ENCODE results near the gene EIF4G3. TPM values are rescaled to one million over a fixed set of nuclear protein-coding genes. Genes with fewer than 3 reads are reported as not detected.

EIF4G3 gene
- total and polyA plus RNA-seq, 10 of the 15 experiments (the other 5 are each of a cell fraction or from before 2014, with no cell fraction given): 7.4 to 45.1 (median 29.1) TPM

GRCh38 chr1:20962576-20963258 is 214.0 kb downstream of the EIF4G3 start (continued):
- TF ChIP-seq, protein P1, sequence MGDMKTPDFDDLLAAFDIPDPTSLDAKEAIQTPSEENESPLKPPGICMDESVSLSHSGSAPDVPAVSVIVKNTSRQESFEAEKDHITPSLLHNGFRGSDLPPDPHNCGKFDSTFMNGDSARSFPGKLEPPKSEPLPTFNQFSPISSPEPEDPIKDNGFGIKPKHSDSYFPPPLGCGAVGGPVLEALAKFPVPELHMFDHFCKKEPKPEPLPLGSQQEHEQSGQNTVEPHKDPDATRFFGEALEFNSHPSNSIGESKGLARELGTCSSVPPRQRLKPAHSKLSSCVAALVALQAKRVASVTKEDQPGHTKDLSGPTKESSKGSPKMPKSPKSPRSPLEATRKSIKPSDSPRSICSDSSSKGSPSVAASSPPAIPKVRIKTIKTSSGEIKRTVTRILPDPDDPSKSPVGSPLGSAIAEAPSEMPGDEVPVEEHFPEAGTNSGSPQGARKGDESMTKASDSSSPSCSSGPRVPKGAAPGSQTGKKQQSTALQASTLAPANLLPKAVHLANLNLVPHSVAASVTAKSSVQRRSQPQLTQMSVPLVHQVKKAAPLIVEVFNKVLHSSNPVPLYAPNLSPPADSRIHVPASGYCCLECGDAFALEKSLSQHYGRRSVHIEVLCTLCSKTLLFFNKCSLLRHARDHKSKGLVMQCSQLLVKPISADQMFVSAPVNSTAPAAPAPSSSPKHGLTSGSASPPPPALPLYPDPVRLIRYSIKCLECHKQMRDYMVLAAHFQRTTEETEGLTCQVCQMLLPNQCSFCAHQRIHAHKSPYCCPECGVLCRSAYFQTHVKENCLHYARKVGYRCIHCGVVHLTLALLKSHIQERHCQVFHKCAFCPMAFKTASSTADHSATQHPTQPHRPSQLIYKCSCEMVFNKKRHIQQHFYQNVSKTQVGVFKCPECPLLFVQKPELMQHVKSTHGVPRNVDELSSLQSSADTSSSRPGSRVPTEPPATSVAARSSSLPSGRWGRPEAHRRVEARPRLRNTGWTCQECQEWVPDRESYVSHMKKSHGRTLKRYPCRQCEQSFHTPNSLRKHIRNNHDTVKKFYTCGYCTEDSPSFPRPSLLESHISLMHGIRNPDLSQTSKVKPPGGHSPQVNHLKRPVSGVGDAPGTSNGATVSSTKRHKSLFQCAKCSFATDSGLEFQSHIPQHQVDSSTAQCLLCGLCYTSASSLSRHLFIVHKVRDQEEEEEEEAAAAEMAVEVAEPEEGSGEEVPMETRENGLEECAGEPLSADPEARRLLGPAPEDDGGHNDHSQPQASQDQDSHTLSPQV (IDR thresholded peaks at IDR 0.05): no peak
- no peak for TF ChIP-seq ASH2L (IDR thresholded peaks at IDR 0.05; ENCODE audit: borderline replicate concordance, low read depth)
- TF ChIP-seq YY1 (IDR thresholded peaks at IDR 0.05; ENCODE audit: low read depth, low read length): no peak
- TF ChIP-seq ELK1 (IDR thresholded peaks at IDR 0.05; ENCODE audit: low read depth, low read length): no peak
- no peak for TF ChIP-seq ZNF274 (IDR thresholded peaks at IDR 0.05; ENCODE audit: insufficient read depth, insufficient read length)

DNA sequence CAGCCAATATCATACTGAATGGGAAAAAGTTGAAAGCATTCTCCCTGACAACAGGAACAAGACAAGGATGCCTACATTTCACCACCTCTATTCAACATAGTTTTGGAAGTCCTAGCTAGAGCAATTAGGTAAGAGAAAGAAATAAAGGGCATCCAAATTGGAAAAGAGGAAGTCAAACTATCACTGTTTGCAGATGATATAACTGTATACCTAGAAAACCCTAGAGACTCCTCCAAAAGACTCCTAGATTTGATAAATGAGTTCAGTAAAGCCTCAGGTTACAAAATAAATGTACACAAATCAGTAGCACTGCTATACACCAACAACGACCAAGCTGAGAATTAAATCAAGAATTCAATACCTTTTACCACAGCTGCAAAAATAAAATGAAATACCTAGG is 218.3 kb downstream of the EIF4G3 start:
- no peak overlapping the region for H2AFZ ChIP-seq (ENCODE audit: control insufficient read depth, low read depth, low read length)
- no peaks in the 10 kb centered on the region; a peak in 1 of 4 replicates for H3K36me3 ChIP-seq (ENCODE audit: control insufficient read depth in 2 of 2, insufficient read depth in 2 of 2, low read length in 1 of 2)
- H3K9ac ChIP-seq (ENCODE audit: control insufficient read depth, insufficient read depth, low read length): no peak overlapping the region
- H4K20me1 ChIP-seq (ENCODE audit: control insufficient read depth, insufficient read depth): no peaks in the 10 kb centered on the region
- H3K27ac ChIP-seq (ENCODE audit: control insufficient read depth, insufficient read depth): no peak overlapping the region
- no peak for ATAC-seq
- FAIRE-seq: no peak
- no peaks in the 10 kb centered on the region for H3K4me1 ChIP-seq (ENCODE audit: control insufficient read depth, insufficient read depth, low read length)
- intact Hi-C loops (cut with micrococcal nuclease; ENCODE audit: unreplicated experiment): no loop called here
- ChIA-PET POLR2A (no interaction called here), CTCF (no interaction called here), RAD21 (ENCODE audit: unreplicated experiment) (no interaction called here), SMC1A (ENCODE audit: uncharacterized antibody, unreplicated experiment) (no interaction called here)
- WGBS (ENCODE audit: insufficient coverage, insufficient replicate concordance, low lambda C conversion rate, missing lambda C conversion rate): 56% methylated on average over 1 of the region's 1 CpG
- no peaks in the 10 kb centered on the region; the same call in 1 of the 2 replicates for H3K79me2 ChIP-seq (ENCODE audit: control insufficient read depth, insufficient read depth, low read length)
- in situ Hi-C loops (cut with MboI): no loop called here
- H3K9me3 ChIP-seq (replicated peaks; ENCODE audit: control insufficient read depth, insufficient read depth, low read length): no peaks in the 10 kb centered on the region
- no peaks in the 10 kb centered on the region for H3K27me3 ChIP-seq (replicated peaks in 1 of 2; ENCODE audit: control insufficient read depth in 2 of 2, insufficient read depth in 2 of 2, low read length in 1 of 2)
- no peak overlapping the region for H3K4me3 ChIP-seq
- no TSS peak for BruUV-seq (replicated peaks)
- DNase-seq (ENCODE audit: low read depth, low spot score): no peak
- H3K4me2 ChIP-seq (ENCODE audit: control insufficient read depth, insufficient read depth): no peak overlapping the region
- TF ChIP-seq BMI1 (IDR thresholded peaks at IDR 0.05; ENCODE audit: borderline replicate concordance) (no peak), SPI1 (IDR thresholded peaks at IDR 0.05; ENCODE audit: borderline replicate concordance, insufficient read depth, low read depth, low read length) (peak; percentile 55; the same call in 1 of the 2 replicates), ATF3 (IDR thresholded peaks at IDR 0.05; ENCODE audit: borderline replicate concordance, extremely low read depth, low read depth, low read length) (no peak), TCF12 (IDR thresholded peaks at IDR 0.05; ENCODE audit: low read depth, low read length) (no peak), TCF7 (IDR thresholded peaks at IDR 0.05; ENCODE audit: borderline replicate concordance) (no peak), SUPT20H (IDR thresholded peaks at IDR 0.05; ENCODE audit: borderline replicate concordance, control insufficient read depth, low read depth, low read length) (no peak)
- TF ChIP-seq, protein P2, sequence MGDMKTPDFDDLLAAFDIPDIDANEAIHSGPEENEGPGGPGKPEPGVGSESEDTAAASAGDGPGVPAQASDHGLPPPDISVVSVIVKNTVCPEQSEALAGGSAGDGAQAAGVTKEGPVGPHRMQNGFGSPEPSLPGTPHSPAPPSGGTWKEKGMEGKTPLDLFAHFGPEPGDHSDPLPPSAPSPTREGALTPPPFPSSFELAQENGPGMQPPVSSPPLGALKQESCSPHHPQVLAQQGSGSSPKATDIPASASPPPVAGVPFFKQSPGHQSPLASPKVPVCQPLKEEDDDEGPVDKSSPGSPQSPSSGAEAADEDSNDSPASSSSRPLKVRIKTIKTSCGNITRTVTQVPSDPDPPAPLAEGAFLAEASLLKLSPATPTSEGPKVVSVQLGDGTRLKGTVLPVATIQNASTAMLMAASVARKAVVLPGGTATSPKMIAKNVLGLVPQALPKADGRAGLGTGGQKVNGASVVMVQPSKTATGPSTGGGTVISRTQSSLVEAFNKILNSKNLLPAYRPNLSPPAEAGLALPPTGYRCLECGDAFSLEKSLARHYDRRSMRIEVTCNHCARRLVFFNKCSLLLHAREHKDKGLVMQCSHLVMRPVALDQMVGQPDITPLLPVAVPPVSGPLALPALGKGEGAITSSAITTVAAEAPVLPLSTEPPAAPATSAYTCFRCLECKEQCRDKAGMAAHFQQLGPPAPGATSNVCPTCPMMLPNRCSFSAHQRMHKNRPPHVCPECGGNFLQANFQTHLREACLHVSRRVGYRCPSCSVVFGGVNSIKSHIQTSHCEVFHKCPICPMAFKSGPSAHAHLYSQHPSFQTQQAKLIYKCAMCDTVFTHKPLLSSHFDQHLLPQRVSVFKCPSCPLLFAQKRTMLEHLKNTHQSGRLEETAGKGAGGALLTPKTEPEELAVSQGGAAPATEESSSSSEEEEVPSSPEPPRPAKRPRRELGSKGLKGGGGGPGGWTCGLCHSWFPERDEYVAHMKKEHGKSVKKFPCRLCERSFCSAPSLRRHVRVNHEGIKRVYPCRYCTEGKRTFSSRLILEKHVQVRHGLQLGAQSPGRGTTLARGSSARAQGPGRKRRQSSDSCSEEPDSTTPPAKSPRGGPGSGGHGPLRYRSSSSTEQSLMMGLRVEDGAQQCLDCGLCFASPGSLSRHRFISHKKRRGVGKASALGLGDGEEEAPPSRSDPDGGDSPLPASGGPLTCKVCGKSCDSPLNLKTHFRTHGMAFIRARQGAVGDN (IDR thresholded peaks at IDR 0.05): no peak

Data from GM12878 (cell line).